ENCODE results near the gene CCDC117.
"Not testable (repeated sequence)": the region's sequence is repeated elsewhere in the genome, so short reads cannot be mapped to it uniquely, and the experiment has no call there.

The CCDC117 gene

DNA sequence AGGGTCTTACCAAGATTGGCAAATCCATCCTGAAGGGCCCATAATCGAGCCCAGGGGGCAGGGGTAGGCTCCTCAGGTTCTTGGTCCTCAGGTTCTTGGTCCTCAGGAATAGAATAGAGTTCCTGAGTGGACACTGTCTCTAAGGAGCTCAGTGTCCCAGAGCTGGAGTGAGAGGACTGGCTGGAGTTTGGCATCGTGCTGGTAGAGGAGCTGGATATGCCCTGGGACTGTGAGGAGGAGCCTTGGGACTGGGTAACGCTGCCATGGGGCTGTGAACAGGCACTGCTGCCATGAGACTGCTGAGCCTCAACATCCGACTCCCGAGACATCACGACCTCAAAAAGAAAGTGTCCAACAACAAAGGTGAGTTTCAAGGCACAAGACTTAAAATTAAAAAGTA lies 38.1 kb upstream of the CCDC117 start:
- Histone ChIP-seq H3K79me1 (replicated peaks; ENCODE audit: low read length, poor library complexity, severe bottlenecking) (peaks cover 17% of the 10 kb centered on the region), H4K8ac (ENCODE audit: low read length) (peak overlapping the region; percentile 23), H3K18ac (ENCODE audit: low read depth in 1 of 2, low read length in 2 of 2) (no peak overlapping the region), H2AK5ac (ENCODE audit: low read length, severe bottlenecking) (no peak overlapping the region), H3K4ac (ENCODE audit: low read depth in 1 of 2, low read length in 2 of 2) (no peak overlapping the region), H3K4me2 (ENCODE audit: low read length, poor library complexity, severe bottlenecking) (no peak overlapping the region), H3K4me1 (ENCODE audit: control insufficient read depth, insufficient read depth, low read depth, low read length) (peaks cover 2% of the 10 kb centered on the region), H2BK5ac (ENCODE audit: low read depth, low read length, poor library complexity, severe bottlenecking) (no peak overlapping the region), H2BK12ac (ENCODE audit: low read length in 2 of 2) (no peak overlapping the region), H3K9ac (ENCODE audit: low read length) (no peak overlapping the region), H2BK15ac (ENCODE audit: low read depth, poor library complexity, severe bottlenecking) (no peak overlapping the region), H3K27me3 (ENCODE audit: control insufficient read depth in 1 of 2, insufficient read depth in 1 of 2, low read length in 2 of 2) (no peaks in the 10 kb centered on the region), H3K14ac (ENCODE audit: low read length in 2 of 2) (no peak overlapping the region), H3K9me3 (ENCODE audit: control insufficient read depth, low read length) (no peaks in the 10 kb centered on the region), H2BK120ac (ENCODE audit: low read depth, low read length) (no peak overlapping the region), H3K27ac (ENCODE audit: low read length, poor library complexity, severe bottlenecking) (no peak overlapping the region), H4K91ac (ENCODE audit: low read length) (peak overlapping the region; percentile 39), H3K36me3 (ENCODE audit: control insufficient read depth in 1 of 2, insufficient read depth in 2 of 2, low read depth in 1 of 2, low read length in 2 of 2) (peaks cover 4 to 19% of the 10 kb centered on the region in 2 experiments), H2AFZ (ENCODE audit: low read depth, low read length) (no peak overlapping the region), H3K4me3 (ENCODE audit: insufficient read depth in 1 of 2, low read depth in 1 of 2, low read length in 2 of 2) (no peak overlapping the region), H3K23ac (ENCODE audit: low read length in 2 of 2) (no peak overlapping the region)
- DNase-seq, result no peak
- WGBS, result 91% methylated on average over 5 of the region's 6 CpGs

DNA sequence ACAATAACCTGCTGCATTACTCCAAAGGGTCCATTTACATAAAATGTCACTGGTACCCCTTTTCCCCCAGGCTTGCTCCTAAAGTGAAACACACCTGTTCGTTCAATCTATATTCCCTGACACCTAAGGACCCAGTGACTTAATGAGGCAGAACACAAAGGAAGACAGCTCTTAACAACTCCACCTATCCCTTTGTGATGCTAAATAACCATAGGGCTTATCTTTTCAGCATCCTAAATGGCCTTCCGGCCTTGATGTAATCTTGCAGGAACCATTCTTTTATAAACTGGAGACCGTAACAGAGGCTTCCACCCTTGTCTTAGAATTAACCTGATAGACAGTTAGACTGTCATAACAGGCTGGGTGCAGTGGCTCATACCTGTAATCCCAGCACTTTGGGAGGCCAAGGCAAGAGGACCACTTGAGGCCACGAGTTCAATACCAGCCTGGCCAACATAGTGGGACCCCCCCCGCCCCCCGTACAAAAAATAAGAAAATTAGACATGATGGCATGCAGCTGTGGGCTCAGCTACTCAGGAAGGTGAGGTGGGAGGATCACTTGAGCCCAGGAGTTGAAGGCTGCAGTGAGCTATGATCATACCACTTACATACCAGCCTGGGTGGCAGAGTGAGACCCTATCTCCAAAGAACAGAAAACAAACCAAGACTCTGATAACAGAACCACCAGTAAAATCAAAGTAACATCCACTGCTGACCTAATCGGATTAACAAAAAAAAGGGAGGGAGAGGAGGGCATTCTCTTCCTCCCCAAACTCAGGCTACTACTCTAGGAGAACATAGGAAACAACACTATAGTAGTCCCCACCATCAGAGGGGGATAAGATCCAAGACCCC lies 36.0 kb upstream of the CCDC117 start:
- H3K14ac ChIP-seq (ENCODE audit: low read length in 2 of 2), result no peak overlapping the region
- H2AFZ ChIP-seq (ENCODE audit: low read depth, low read length), result no peak overlapping the region
- H3K36me3 ChIP-seq (ENCODE audit: control insufficient read depth in 1 of 2, insufficient read depth in 2 of 2, low read depth in 1 of 2, low read length in 2 of 2), result peaks cover 4 to 18% of the 10 kb centered on the region in 2 experiments
- DNase-seq, result no peak
- H2BK15ac ChIP-seq (ENCODE audit: low read depth, poor library complexity, severe bottlenecking), result no peak overlapping the region
- no peak overlapping the region for H2BK5ac ChIP-seq (ENCODE audit: low read depth, low read length, poor library complexity, severe bottlenecking)
- H3K4ac ChIP-seq (ENCODE audit: low read depth in 1 of 2, low read length in 2 of 2), result no peak overlapping the region
- no peak overlapping the region for H3K27ac ChIP-seq (ENCODE audit: low read length, poor library complexity, severe bottlenecking)
- no peak overlapping the region for H2BK120ac ChIP-seq (ENCODE audit: low read depth, low read length)
- H4K8ac ChIP-seq (ENCODE audit: low read length), result no peak overlapping the region
- no peak overlapping the region for H3K4me3 ChIP-seq (ENCODE audit: insufficient read depth in 1 of 2, low read depth in 1 of 2, low read length in 2 of 2)
- H2BK12ac ChIP-seq (ENCODE audit: low read length in 2 of 2), result no peak overlapping the region
- H3K9ac ChIP-seq (ENCODE audit: low read length), result no peak overlapping the region
- peaks cover 2% of the 10 kb centered on the region for H3K4me1 ChIP-seq (ENCODE audit: control insufficient read depth, insufficient read depth, low read depth, low read length)
- WGBS, result 71% methylated on average over 7 of the region's 7 CpGs
- no peak overlapping the region for H4K91ac ChIP-seq (ENCODE audit: low read length)
- no peak overlapping the region for H3K23ac ChIP-seq (ENCODE audit: low read length in 2 of 2)
- no peaks in the 10 kb centered on the region for H3K27me3 ChIP-seq (ENCODE audit: control insufficient read depth in 1 of 2, insufficient read depth in 1 of 2, low read length in 2 of 2)
- no peaks in the 10 kb centered on the region for H3K9me3 ChIP-seq (ENCODE audit: control insufficient read depth, low read length)
- no peak overlapping the region for H3K4me2 ChIP-seq (ENCODE audit: low read length, poor library complexity, severe bottlenecking)
- H2AK5ac ChIP-seq (ENCODE audit: low read length, severe bottlenecking), result no peak overlapping the region
- H3K18ac ChIP-seq (ENCODE audit: low read depth in 1 of 2, low read length in 2 of 2), result no peak overlapping the region
- H3K79me1 ChIP-seq (replicated peaks; ENCODE audit: low read length, poor library complexity, severe bottlenecking), result peaks cover 22% of the 10 kb centered on the region

DNA sequence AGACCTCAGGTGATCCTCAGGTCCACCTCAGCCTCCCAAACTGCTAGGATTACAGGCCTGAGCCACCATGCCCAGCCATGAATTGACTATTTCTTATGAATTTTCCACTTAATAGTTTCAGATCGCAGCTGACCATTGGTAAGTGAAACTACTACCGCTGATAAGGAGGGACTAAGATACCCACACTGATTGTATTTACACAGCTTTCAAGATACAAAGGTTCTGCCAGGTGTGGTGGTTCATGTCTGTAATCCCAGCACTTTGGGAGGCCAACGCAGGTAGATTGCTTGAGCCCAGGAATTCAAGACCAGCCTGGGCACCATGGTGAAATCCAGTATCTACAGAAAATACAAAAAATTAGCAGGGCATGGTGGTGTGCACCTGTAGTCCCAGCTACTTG lies 34.8 kb upstream of the CCDC117 start:
- no peak overlapping the region for H3K9ac ChIP-seq (ENCODE audit: low read length)
- no peak overlapping the region for H4K8ac ChIP-seq (ENCODE audit: low read length)
- no peaks in the 10 kb centered on the region for H3K27me3 ChIP-seq (ENCODE audit: control insufficient read depth in 1 of 2, insufficient read depth in 1 of 2, low read length in 2 of 2)
- DNase-seq, result no peak
- H3K4me1 ChIP-seq (ENCODE audit: control insufficient read depth, insufficient read depth, low read depth, low read length), result peaks cover 2% of the 10 kb centered on the region
- H2BK120ac ChIP-seq (ENCODE audit: low read depth, low read length), result no peak overlapping the region
- H3K23ac ChIP-seq (ENCODE audit: low read length in 2 of 2), result no peak overlapping the region
- WGBS, result 100% methylated on average over 3 of the region's 3 CpGs
- no peak overlapping the region for H3K4me2 ChIP-seq (ENCODE audit: low read length, poor library complexity, severe bottlenecking)
- H2AK5ac ChIP-seq (ENCODE audit: low read length, severe bottlenecking), result no peak overlapping the region
- H3K4ac ChIP-seq (ENCODE audit: low read depth in 1 of 2, low read length in 2 of 2), result no peak overlapping the region
- H3K14ac ChIP-seq (ENCODE audit: low read length in 2 of 2), result no peak overlapping the region
- no peaks in the 10 kb centered on the region for H3K9me3 ChIP-seq (ENCODE audit: control insufficient read depth, low read length)
- H2BK15ac ChIP-seq (ENCODE audit: low read depth, poor library complexity, severe bottlenecking), result no peak overlapping the region
- no peak overlapping the region for H4K91ac ChIP-seq (ENCODE audit: low read length)
- peaks cover 22% of the 10 kb centered on the region for H3K79me1 ChIP-seq (replicated peaks; ENCODE audit: low read length, poor library complexity, severe bottlenecking)
- H2BK5ac ChIP-seq (ENCODE audit: low read depth, low read length, poor library complexity, severe bottlenecking), result no peak overlapping the region
- no peak overlapping the region for H3K18ac ChIP-seq (ENCODE audit: low read depth in 1 of 2, low read length in 2 of 2)
- H2BK12ac ChIP-seq (ENCODE audit: low read length in 2 of 2), result no peak overlapping the region
- no peak overlapping the region for H2AFZ ChIP-seq (ENCODE audit: low read depth, low read length)
- H3K4me3 ChIP-seq (ENCODE audit: insufficient read depth in 1 of 2, low read depth in 1 of 2, low read length in 2 of 2), result no peak overlapping the region
- H3K27ac ChIP-seq (ENCODE audit: low read length, poor library complexity, severe bottlenecking), result no peak overlapping the region
- H3K36me3 ChIP-seq (ENCODE audit: control insufficient read depth in 1 of 2, insufficient read depth in 2 of 2, low read depth in 1 of 2, low read length in 2 of 2), result peaks cover 4 to 14% of the 10 kb centered on the region in 2 experiments

DNA sequence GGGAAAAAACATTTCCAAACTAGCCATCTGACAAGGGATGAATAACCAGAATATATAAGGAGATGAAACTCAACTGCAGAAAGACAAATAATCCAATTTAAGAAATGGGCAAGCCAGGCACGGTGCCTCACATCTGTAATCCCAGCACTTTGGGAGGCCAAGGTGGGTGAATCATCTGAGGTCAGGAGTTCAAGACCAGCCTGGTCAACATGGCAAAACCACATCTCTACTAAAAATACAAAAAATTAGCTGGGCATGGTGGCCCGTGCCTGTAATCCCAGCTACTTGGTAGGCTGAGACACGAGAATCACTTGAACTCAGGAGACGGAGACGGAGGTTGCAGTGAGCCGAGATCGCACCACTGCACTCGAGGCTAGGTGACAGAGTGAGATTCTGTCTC lies 33.6 kb upstream of the CCDC117 start:
- H3K4ac ChIP-seq (ENCODE audit: low read depth in 1 of 2, low read length in 2 of 2); H4K8ac ChIP-seq (ENCODE audit: low read length); H2BK12ac ChIP-seq (ENCODE audit: low read length in 2 of 2); H3K27ac ChIP-seq (ENCODE audit: low read length, poor library complexity, severe bottlenecking); H3K23ac ChIP-seq (ENCODE audit: low read length in 2 of 2); H3K9ac ChIP-seq (ENCODE audit: low read length); H2BK5ac ChIP-seq (ENCODE audit: low read depth, low read length, poor library complexity, severe bottlenecking); DNase-seq; H3K36me3 ChIP-seq (ENCODE audit: control insufficient read depth in 1 of 2, insufficient read depth in 2 of 2, low read depth in 1 of 2, low read length in 2 of 2); H3K4me2 ChIP-seq (ENCODE audit: low read length, poor library complexity, severe bottlenecking); H2BK15ac ChIP-seq (ENCODE audit: low read depth, poor library complexity, severe bottlenecking); H3K4me1 ChIP-seq (ENCODE audit: control insufficient read depth, insufficient read depth, low read depth, low read length); H3K4me3 ChIP-seq (ENCODE audit: insufficient read depth in 1 of 2, low read depth in 1 of 2, low read length in 2 of 2); H3K27me3 ChIP-seq (ENCODE audit: control insufficient read depth in 1 of 2, insufficient read depth in 1 of 2, low read length in 2 of 2); H3K18ac ChIP-seq (ENCODE audit: low read depth in 1 of 2, low read length in 2 of 2); H3K14ac ChIP-seq (ENCODE audit: low read length in 2 of 2); H4K91ac ChIP-seq (ENCODE audit: low read length); H2AK5ac ChIP-seq (ENCODE audit: low read length, severe bottlenecking); H2BK120ac ChIP-seq (ENCODE audit: low read depth, low read length); H3K9me3 ChIP-seq (ENCODE audit: control insufficient read depth, low read length); H2AFZ ChIP-seq (ENCODE audit: low read depth, low read length): not testable (repeated sequence)
- H3K79me1 ChIP-seq (replicated peaks; ENCODE audit: low read length, poor library complexity, severe bottlenecking), result peaks cover 27% of the 10 kb centered on the region
- 92% methylated on average over 8 of the region's 8 CpGs for WGBS

Measured in mesenchymal stem cell (in vitro differentiated cells and primary cell).